Choroid plexus epithelial cell (primary cell): ENCODE measurements around the gene GMPPA.

Experiments
- DNase-seq: peaks from one replicate; pipeline ENCODE4 v3.0.0-alpha.2; 2010; ENCODE audit warnings: low read depth
- H3K4me3 ChIP-seq: 2 replicates; pipeline ENCODE4 v1.5.1; 2011; ENCODE audit warnings: low read depth, mild to moderate bottlenecking, control low read depth, low read length, moderate library complexity
- CTCF ChIP-seq: conservative IDR thresholded peaks from 2 replicates; pipeline ENCODE4 v1.5.1; 2011; ENCODE audit warnings: low read depth, mild to moderate bottlenecking, control low read depth, inconsistent platforms, low read length, moderate library complexity

Gene GMPPA

GRCh38 chr2:219545943-219546352 lies 47.3 kb downstream of the GMPPA start:
- H3K4me3 ChIP-seq = no peak overlapping the region
- DNase-seq = no peak
- TF ChIP-seq CTCF = no peak

- no peak overlapping the region for H3K4me3 ChIP-seq
- no peak for TF ChIP-seq CTCF
- no peak for DNase-seq
Measured at GRCh38 chr2:219547621-219548020, 48.9 kb downstream of the GMPPA start.

GRCh38 chr2:219548990-219549389 lies 50.3 kb downstream of the GMPPA start:
- no peak for TF ChIP-seq CTCF
- no peak overlapping the region for H3K4me3 ChIP-seq
- DNase-seq = no peak

GRCh38 chr2:219549619-219550018 lies 50.9 kb downstream of the GMPPA start:
- no peak overlapping the region for H3K4me3 ChIP-seq
- DNase-seq = no peak
- no peak for TF ChIP-seq CTCF

- peak; percentile 20 for DNase-seq
- peak overlapping the region; percentile 69 for H3K4me3 ChIP-seq
- TF ChIP-seq CTCF = no peak
Measured at GRCh38 chr2:219551441-219552381, 53.0 kb downstream of the GMPPA start.

- DNase-seq = peak; percentile 77
- no peak for TF ChIP-seq CTCF
- peak overlapping the region; percentile 69 for H3K4me3 ChIP-seq
Measured at GRCh38 chr2:219552382-219553167, 53.9 kb downstream of the GMPPA start.
